Islet of Langerhans (tissue), 1 donor: ENCODE measurements around the gene BFSP1.

Experiments
- FAIRE-seq: peaks from one replicate; lab custom pipeline; 2011; peaks lifted over from hg19 to GRCh38; lab: Jason Lieb, UNC

Gene BFSP1

DNA sequence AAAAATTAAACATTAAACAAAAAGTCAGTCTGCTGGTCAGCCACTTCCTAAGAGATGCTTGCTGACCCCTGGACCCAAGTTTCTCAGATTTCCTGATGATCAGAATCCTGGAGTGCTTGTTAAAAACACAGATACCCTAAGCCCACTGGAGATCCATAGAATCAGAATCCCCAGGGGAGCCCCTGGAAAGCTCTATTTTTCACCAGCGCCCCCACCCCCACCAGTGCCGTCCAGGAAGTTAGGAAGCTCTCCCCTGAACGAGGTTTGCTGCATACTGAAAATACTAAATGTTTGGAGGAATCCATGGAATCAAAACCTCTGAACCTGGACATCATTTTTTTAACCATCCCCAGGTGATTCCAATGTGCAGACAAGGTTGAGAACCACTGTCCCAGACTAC lies 69.2 kb downstream of the BFSP1 start:
- no peak for FAIRE-seq

- FAIRE-seq, result no peak
Measured at GRCh38 chr20:17460119-17460518, 71.1 kb downstream of the BFSP1 start.

- no peak for FAIRE-seq
Measured at GRCh38 chr20:17457588-17458190, 73.5 kb downstream of the BFSP1 start.

DNA sequence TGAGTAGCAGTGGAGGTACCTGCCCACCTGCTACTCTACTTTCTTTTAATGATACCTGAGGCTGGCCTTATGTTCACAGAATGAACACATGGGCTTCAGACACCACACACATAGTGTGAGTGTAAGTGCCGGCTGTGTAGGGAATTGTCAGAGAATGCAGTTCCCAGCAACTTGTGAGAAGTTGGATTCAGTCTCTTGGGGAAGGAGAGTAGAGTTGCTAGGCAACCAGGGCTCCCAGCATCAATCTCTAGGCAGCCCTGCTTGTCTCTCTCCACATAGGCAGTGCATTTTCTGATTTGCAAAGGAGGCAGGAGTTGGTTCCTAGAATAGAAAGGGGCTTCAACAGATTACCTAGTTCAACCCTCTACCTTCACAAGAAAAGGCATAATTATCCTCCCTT lies 74.1 kb downstream of the BFSP1 start:
- no peak for FAIRE-seq

GRCh38 chr20:17456279-17456678 lies 74.9 kb downstream of the BFSP1 start:
- FAIRE-seq, result no peak

GRCh38 chr20:17453592-17453991 lies 77.6 kb downstream of the BFSP1 start:
- no peak for FAIRE-seq

GRCh38 chr20:17452441-17452840 lies 78.7 kb downstream of the BFSP1 start:
- FAIRE-seq, result no peak

GRCh38 chr20:17449031-17449430 lies 82.1 kb downstream of the BFSP1 start:
- no peak for FAIRE-seq

- no peak for FAIRE-seq
Measured at GRCh38 chr20:17448071-17448470, 83.1 kb downstream of the BFSP1 start.

GRCh38 chr20:17446171-17446570 lies 85.0 kb downstream of the BFSP1 start:
- no peak for FAIRE-seq

- FAIRE-seq, result no peak
Measured at GRCh38 chr20:17445543-17445942, 85.6 kb downstream of the BFSP1 start.

GRCh38 chr20:17444091-17444490 lies 87.1 kb downstream of the BFSP1 start:
- no peak for FAIRE-seq
